NCI-H2107 treated with DMSO at 0.1 percent for 48 hours (cell line): ENCODE data around the gene ST3GAL6.
A peak's percentile ranks its signal among the peaks of the same experiment; 100 is the strongest.

Experiments used
- DNase-seq: peaks from one replicate; lab custom pipeline; 2025; ENCODE audit not compliant: unreplicated experiment; lab: John Stamatoyannopoulos, UW

The ST3GAL6 gene

DNA sequence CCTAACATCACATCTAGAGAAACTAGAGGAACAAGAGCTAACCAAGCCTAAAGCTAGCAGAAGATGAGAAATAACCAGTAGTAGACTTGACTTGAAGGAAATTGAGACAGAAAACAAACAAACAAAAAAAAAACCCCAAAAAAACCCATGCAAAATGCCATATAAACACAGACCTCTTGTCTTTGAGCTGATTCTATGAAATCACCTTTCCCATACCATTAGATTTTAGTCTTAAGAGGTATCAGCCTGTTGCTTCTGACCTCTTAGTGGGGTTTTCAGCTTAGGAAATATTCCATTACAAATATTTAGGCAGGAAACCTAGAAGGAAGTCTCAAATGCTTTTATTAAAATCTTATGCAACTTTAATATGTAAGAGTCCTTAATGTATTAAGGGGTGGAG, 23.9 kb upstream of the ST3GAL6 start:
- no peak for DNase-seq

DNA sequence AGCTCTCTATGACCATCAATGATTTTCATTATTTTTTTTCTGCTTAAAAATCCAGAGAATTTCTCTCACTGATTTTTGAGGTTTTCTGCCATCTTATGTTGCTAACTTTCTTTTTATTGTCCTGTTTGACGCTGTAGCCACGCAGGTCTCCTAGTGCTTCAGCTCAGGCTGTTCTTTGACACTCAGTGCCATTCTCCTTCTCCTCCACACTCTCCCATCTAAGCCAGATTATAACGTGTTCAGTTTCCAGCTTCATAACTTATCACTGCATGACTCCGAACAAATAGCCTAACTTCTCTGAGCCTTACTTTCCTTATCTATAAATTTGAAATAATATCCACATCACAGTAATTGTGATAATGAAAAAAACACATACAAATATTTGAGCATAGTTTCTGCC, 22.8 kb upstream of the ST3GAL6 start:
- DNase-seq: no peak

DNA sequence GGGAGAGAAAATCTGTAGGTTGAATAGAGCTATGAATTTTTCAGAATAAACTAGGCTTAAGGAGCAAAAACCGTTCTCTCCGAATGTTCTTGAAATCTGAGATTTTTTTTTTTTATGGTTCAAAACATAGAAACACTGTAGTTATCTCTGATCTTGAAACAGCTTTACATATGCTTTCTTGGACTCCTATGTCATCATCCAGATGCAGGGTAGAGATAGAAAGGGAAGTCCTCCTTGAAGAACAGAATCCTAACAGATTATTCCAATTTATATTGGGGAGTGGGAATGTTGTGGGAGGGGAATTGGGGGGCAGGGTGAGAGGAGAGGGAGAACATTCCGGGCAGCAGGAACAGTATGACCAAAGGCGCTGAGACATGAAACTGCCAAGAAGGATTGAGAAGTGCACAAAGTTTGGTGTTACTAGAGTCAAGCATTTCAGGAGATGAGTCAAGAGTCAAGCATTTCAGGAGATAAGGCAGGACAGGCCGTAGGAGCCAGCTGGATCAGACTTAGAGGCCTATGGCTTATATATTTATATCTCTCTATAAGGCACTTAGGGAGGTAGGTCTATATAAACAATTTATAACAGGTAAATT, 21.9 kb upstream of the ST3GAL6 start:
- DNase-seq: no peak

DNA sequence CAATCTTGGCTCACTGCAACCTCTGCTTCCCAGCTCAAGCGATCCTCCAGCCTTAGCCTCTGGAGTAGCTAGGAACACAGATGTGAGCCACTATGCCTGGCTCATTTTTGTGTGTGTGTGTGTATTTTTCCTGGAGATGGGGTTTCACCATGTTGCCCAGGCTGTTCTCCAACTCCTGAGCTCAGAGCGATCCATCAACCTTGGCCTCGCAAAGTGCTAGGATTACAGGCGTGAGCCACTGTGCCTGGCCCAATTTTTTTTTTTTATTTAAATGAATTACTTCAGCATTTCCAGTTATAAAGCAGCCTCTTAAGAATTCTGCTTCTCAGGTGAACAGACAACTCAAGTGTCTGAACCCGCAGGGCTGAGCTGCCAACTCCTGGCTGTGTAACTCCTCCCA, 20.1 kb upstream of the ST3GAL6 start:
- DNase-seq: no peak

DNA sequence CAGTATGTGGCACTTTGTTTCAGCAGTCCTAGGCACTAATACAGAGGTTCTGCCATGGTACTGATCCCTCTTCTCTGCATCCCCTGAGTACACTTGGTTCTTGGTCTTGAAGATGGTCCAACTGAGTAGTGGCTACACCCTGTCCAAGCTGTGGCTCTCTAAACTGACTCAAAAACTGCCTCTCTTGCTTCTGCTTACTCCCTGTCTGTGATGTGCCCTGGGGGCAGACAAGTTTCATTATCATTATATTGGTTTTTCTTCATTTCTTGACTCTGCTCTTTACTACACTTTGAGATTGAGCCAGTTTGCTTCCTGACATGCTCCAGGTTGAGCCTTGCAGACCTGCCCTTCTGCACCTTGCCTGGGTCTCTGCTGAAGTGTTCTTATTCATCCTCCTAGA, 18.9 kb upstream of the ST3GAL6 start:
- DNase-seq: no peak

DNA sequence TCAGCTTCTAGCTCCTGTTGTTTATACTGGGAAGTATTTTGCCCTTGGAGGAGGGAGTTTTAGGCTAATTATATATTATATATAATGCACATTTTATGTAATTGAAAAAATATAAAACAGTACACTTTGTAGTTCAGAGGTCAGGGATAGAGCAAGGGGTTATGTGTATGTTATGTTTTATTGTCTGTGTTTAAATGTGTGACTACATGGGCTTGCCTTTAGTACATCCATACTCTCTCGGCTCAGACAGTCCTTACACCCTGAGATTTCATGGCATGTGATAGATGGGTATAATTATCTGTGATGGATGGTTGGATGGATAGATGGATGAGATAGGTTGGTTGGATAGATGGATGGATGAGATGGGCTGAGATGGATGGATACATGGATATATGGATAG, 17.4 kb upstream of the ST3GAL6 start:
- DNase-seq: no peak

DNA sequence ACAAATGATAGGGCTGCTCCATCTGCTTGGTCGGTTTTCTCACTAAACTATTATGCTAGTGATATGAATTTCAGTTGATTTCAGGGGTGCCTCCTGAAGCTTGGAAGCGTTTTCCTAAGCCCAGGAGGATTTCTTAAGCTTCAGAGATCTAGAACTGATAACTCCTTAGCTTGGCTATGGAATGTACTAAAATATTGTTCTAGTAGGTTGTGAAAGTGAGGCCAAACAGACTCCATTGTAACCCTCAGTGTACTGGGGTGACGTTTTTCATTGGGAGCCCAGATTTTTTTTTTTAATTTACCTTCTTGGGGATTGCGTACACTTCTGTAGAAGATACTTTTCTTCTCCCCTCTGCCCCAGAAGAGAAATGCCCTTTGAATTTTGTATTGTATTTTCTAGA, 17.0 kb upstream of the ST3GAL6 start:
- no peak for DNase-seq

DNA sequence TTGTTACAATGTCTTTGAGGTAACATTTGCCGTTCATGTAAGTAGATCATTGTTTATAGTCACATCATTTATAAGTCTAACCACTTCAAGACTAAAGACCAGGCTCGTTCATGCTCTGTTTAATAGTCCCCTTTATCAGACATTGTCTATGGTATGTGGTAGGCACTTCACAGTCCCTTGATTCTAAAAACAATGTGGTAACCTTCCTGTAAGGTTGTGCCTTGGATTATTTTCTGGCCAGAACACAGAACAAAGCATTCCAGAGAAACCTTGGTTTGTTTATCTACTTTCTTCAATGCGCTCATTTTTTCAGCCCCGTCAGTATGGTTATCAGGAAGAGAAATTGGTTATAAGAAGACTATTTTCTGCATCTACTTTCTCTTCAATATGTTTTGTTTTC, 16.3 kb upstream of the ST3GAL6 start:
- DNase-seq: no peak

DNA sequence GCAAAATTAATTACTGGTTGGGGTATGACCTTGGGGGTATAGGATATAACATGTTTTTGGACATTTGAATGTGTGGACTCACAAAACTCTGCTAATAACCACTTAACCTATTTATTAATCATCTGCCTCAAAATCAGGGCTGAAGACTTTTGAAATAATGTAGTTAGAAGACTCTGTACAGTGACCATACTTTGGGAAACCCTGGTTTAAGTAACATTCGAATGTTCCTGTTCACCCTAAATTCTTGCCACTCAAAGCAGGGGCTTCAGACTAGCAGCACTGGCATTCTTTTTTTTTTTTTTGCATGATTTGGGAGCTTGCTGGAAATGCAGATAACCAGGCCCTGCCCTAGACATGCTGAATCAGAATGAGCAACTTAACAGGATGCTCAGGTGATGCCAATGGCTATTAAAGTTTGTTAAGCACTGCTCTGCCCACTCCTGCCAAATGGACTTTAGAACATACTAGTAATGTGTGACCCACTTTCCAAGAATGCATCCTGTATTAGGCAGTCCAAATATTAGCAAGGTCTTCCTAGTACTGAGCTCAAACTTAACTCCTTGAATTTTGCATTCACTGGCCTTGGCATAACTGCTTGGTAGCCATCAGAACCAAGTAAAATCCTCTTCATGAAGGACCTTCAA, 12.7 kb upstream of the ST3GAL6 start:
- DNase-seq: no peak

DNA sequence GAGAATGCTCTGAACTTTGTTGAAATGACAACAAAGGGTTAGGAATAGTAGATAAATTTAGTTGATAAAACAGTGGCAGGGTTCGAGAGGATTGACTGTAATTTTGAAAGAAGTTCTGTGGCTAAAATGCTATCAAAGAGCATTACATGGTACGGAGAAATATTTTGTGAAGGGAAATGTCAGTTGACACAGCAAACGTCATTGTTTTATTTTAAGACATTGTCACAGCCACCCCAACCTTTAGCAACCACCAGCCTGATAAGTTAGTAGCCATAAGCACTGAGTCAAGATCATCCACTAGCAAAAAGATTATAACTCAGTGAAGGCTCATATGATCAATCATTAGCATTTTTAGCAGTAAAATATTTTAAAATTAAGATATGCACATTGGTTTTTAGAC, 8.7 kb upstream of the ST3GAL6 start:
- no peak for DNase-seq

DNA sequence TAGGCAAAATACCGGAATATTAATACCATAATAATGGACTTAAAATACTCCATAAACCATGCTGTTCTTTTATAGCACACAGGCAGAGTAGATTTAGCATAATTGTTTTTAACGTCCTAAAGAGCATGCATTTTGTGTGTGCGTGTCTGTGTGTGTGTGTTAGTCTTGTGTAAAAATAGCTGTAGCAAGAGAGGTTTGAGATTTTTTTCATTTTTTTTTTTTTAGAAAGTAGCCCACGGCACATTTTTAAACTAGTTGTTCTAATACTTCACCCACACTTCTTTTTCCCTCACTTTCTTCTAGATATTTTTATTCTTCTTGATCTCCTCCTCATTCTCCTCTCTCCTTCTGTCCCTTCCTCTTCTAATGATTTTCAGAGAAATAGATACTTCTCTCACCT, 7.5 kb upstream of the ST3GAL6 start:
- no peak for DNase-seq

DNA sequence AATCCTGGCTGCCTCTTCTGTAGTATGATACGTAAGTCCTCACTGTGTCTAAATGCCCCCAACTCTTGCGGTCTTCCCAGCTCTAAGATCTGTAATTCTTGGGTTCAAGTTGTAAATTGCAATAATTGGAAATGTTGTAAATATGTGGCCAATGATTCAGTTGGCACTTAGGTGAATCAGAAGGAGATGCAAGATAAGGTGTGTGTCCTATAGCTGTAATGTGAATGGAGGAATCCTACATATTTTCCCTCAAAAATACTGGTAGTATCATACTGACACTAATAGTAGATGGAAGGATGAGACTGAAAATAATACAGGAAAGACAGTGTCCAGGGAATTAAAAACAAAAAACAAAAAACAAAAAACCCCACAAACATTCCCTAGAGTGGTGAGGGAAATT, 3.5 kb upstream of the ST3GAL6 start:
- DNase-seq: no peak

DNA sequence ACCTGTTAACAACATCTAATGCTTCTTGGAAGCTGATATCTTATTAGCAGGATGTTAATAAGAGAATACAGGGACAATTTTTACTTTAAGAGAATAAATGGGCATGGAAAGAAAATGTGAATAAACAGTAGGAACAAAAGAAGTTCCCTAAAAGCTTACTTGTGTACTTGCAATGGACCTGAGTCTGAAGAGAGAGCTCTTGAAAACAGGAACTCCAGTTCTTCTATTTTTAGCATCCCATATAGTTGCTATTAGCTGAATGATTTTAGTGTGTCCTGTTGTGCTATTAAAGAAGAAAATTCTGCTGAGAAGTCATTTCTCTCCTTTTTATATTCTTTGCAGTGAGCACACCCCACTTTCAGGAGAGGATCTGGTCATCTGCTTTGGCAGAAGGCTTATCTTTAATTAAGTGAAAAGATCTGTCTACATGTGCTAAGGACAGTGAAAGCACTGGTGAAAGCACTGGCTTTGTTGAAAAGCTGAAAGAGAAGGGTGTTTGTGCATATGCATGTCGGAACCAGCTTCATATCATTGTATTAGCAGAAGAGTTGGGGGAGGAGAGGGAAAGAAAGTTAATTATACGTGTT, 1.4 kb upstream of the ST3GAL6 start:
- no peak for DNase-seq

DNA sequence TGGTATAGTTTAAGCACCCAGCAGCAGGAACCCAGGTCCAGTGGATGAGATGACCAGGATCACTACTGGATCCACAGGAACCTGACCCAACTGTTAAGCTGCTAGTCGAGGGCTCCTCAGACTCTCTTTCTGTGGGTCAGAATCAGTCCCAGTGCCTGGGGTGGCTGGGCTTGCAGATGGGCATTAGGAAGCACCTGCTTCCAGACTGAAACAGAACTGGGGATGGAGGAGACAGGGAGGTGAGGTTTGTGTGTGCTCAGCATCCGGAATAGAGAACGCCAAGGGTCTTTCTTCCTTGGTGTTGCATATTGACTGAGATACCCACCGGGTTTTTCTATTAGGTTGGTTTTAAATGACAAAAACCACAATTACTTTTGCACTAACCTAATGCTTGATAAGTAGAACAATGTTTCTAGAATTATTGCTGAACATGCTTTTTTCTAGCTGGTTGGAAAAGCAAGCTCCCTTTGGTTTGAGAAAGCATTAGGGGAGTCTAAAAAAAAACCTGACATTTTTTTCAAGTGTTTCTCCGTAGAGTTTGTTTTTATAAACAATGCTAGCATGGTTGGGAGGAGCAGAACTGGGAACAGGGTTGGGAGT, 779 bp downstream of the ST3GAL6 start:
- no peak for DNase-seq

DNA sequence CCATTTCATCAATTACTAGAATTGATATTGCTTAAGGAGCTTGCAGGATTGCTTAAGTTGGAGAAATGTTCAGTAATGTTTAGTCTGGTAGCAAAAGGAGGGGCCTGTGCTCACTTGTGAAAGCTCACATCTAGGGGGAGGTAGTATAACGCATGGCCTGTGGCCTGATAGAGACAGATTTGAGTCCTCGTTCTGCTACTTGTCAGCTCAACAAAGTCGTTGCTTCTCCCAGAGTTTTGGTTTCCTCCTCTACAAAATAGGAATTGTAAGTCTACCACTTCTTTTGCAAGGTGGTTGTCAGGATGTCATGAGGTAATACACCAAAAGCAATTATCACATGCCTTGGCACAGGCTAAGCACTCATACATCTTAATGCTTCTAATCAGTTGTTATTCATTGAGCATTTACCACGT, 1.3 kb downstream of the ST3GAL6 start:
- DNase-seq: no peak

DNA sequence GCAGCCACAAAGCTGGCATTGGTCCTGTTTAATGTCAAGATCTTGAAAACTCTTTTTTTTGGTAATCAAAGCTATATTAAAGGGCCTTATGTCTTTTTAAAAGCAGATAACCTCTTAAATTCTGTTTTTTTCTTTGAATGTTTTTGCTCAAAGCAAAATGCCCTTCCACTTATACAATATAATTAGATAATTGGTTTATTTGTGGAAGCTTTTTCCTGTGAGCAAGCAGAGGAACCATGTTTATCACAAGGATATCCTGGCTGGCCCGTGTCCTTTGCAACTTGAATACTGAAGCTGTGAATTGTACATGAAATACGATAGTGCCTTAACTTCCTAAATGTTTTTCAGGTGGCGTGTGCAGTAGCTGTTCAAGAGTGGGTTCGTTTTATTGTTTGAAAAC, 2.6 kb downstream of the ST3GAL6 start:
- DNase-seq: peak; percentile 44

DNA sequence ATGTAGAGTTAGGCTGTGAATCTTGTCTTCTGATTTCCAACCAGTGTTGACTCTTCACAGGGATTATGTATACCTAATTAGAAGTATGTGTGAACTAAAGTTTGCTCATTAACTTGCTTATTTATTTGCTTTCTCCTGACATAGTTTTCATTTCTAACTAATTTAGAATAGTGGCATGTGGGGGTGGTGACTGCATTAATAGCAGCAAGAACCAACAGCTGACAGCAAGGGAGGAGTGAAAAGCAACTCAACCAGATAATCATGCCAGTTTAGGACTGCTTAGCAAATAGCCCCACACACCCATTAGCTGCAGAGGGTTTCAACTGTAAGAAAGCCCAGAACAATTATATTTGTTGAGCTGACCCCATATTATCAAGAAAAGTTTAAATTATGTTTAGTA, 3.8 kb downstream of the ST3GAL6 start:
- no peak for DNase-seq

DNA sequence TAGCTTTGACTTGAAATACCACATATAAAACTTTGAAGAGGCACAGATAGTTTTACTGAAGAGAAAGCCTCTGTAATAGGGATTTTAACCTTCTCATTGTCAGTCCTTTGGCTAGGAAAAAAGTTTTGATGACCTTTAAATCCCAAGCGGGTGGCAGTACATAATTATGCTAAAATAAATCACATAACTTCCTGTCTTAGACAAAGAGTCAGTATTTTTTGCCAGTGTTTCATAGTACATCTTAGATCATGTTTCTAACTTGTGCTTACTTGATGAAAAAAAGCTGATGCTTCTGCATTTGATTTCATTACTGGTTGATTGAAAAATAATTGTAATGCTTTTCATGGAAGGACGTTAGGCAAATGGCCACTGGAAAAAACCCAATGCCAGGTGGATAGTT, 5.8 kb downstream of the ST3GAL6 start:
- no peak for DNase-seq

DNA sequence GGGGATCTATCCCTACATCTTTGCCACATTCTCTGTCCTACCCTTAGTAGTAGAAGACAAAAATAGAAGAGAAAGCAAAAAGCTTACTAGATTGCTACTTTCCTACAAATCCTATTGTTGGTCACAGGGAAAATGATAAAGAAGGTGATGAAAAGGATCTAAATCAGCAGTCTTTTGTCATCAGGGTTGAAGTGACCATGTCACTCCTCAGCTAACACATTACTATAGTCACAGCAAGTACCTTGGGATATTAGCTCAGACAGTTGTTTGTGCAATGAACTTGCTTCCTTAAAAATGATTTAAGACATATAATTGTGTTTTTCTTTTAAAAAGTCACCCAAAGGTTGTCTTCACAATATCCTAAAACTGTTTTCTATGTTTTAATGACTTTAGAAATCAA, 6.3 kb downstream of the ST3GAL6 start:
- DNase-seq: no peak

DNA sequence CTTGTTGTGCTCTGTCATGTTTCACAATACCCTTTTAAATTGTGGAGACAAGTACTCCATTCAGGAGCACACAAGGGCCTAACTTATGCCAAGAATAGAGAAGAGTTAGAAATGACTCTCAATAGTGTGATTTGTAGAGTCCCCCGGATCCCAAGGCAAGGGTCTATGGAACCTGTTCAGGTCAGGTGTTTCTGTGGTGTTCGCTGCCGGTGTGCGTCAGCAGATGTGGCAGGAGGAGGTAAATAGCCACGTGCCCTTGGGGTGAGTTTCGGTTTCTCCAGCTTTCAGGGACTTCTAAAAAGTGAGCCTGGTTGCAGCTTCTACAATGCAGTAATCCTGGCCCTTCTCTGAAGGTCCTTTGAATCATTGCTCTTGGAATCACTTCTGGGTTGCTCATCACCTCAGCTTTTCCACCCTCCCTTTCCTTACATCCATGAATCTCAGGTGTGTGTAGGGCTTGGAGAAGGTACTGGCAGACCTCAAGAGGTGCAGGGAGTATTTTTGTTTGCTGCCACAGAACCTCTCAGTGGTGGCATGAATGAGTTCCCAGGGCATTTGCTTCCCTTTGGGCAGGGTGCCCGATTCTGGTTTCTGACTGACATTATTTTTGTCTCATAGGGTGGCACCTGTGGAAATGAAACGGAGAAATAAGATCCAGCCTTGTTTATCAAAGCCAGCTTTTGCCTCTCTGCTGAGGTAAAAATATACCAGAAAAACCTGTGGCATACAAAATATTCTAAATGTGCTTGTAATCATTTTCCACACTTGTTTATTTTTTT, 7.3 kb downstream of the ST3GAL6 start:
- DNase-seq: peak; percentile 87

DNA sequence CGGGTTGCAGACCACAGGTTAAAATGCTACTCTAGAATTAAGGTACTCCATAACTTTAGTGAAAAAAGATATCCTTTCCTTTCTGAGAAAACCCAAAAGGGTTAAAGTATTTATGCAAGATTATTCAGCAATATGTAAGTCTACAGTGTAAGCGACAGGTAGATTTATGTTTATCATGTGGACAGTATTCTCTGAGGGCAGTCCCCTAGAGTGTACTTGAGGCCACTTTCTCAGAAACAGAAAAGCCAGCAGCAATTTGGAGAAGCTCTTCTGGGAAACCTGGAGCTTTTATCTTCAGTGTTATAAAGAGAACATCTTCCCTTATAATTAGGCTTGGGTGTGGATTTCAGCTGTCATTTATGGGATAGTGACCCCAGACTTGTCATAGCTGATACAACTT, 8.9 kb downstream of the ST3GAL6 start:
- DNase-seq: peak; percentile 26
